ENCODE results near the gene HOXB2.

GRCh38 chr17:48553190-48553547 is 8.3 kb upstream of the HOXB2 start:
- TF ChIP-seq CTCF (IDR thresholded peaks at IDR 0.05), result no peak
- TF ChIP-seq POLR2A (IDR thresholded peaks at IDR 0.05; ENCODE audit: low read depth), result no peak
